ENCODE measurements around the gene ESRRA.
"Not testable (repeated sequence)": the region's sequence is repeated elsewhere in the genome, so short reads cannot be mapped to it uniquely, and the experiment has no call there.

DNA sequence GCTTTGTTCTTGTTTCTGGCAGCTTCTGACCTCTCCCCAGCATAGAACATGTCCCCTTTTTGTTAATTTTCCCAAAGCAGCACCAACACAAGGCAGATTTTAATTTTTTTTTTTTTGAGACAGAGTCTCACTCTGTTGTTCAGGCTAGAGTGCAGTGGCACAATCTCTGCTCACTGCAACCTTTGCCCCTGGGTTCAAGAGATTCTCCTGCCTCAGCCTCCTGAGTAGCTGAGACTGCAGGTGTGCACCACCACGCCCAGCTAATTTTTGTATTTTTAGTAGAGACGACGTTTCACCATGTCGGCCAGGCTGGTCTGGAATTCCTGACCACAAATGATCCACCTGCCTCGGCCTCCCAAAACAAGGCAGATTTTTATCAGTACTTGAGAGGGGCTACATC lies 2.5 kb downstream of the ESRRA start:
- not testable (repeated sequence) for TF ChIP-seq YY1 (IDR thresholded peaks at IDR 0.05; ENCODE audit: insufficient read depth, insufficient read length); ZNF274 (IDR thresholded peaks at IDR 0.05; ENCODE audit: low read depth, low read length)
